Measurements from ENCODE around the gene CALML5.

GRCh38 chr10:5530846-5531557, 31.6 kb upstream of the CALML5 start:
- TF ChIP-seq CTCF (IDR thresholded peaks at IDR 0.05) (no peak), POLR2AphosphoS5 (IDR thresholded peaks at IDR 0.05; ENCODE audit: low read depth, low read length) (no peak), REST (IDR thresholded peaks at IDR 0.05; ENCODE audit: insufficient read depth in 1 of 2, low read depth in 2 of 2, low read length in 1 of 2) (no peak), TCF7L2 (IDR thresholded peaks at IDR 0.05; ENCODE audit: low read depth, low read length) (no peak)
